Right renal cortex interstitium (tissue), 3 donors: Measurements from ENCODE around the gene LHFPL5. TPM values are rescaled to one million over a fixed set of nuclear protein-coding genes. Genes with fewer than 3 reads are reported as not detected.

Experiments used
- DNase-seq, 3 donors: peaks; one replicate each; pipeline ENCODE4 v3.0.0-alpha.2; 2013; ENCODE audit warnings: low read depth in 3 of 3, low spot score in 2 of 3
- polyA plus RNA-seq, 3 donors: library from polyadenylated mRNA; unstranded; fragments of 120-200 nt; gene quantifications; one replicate each; pipeline ENCODE4 v1.2.1, GENCODE V29; 2013; ENCODE audit not compliant: insufficient read length in 3 of 3

The LHFPL5 gene
- not detected for polyA plus RNA-seq

DNA sequence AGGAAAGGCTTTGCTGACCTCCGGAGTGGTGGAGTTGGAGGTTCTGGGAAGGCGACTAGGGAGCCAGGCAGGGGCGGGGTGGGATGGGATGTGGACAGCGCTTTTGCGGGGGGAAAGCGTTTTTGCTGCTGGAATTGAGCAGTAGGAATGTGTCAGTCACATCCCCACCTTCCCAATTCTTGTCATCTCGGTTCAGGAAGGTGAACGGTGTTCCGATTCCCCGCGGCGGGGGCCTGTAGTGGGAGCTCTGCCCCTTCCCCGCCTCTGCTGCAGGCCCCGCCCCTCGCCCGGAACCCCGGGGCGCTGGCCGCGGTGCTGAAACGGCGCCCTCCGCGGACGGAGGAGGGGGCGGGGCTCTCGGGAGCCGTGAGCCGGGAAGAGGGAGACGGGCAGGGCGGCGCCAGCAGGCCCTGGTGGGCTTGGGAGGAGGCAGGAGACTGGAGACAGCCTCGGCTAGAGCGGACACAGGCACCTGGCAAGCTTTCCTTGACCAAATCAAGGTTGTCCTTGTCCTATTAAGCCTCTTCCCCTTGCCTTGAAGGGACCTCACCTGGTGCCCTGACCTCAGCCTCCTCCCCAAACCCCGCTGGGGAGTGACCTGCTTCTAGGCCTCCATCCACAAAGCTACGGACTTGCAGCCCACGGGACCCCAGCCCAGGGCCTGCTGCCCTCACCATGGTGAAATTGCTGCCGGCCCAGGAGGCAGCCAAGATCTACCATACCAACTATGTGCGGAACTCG lies at the start of gene LHFPL5:
Gene LHFPL5, plus strand, starts transcription at position 357 of the 741 bp plus-strand sequence. Its CDS starts 319 bp downstream, at position 676.
- peak; percentile 18 to 51 (median 37) for DNase-seq

GRCh38 chr6:35757456-35758123 lies 47.6 kb upstream of the LHFPL5 start:
- DNase-seq = no peak

DNA sequence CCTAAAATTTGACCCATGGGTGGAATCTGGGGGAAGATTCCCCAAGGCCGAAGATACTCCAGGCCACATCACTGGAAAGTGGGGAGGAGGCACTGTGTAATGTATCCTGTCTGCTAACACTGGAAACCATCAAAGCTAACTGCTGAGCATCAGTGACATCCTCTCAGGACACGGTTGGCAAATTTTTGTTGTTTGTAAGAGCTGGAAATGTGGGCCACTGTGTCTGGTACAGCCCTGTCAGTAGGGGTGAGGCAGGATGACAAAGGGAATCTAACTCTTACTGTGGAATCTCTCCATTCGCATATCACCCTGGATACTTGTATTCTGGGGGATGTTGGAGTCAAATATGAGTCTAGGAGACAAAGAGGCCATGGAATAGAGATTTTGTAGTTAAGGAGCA lies 45.7 kb upstream of the LHFPL5 start:
- DNase-seq = no peak

DNA sequence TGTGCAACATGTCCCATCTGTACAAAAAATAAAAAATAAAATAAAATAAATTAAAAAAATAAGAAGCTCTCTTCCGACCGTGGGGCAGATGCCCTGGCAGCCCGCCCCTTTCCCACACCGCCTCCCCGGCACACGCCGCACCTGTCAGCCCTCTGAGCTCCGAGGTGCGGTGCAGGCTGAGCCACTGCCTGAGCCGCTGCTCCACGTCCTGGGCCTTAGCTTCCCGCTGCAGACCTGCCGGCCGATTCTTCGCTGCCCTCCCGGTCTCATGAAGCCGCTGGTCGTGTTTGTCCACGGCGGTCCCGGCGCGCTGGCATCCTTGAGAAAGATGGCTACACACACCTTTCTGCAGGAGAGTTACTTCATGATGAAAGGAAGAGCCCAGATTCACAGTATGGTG lies 39.4 kb upstream of the LHFPL5 start:
- no peak for DNase-seq

GRCh38 chr6:35769211-35769610 lies 35.9 kb upstream of the LHFPL5 start:
- DNase-seq = no peak

DNA sequence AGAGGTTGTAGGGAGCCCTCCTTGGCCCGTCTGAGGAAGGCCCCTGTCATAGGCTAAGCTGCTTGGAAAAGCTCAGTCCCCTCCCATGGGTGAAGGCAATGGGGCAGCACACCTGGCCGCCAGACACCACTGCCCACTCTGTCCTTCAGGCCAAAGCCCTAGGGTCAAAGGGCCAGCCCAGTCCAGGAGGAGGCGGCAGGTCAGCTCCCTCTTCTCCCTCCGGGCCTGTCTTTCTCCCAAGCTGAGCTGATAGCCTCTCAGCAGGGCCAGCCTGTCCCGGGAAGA lies 33.9 kb upstream of the LHFPL5 start:
- no peak for DNase-seq

- DNase-seq = no peak
Observed at GRCh38 chr6:35774116-35774794, 30.9 kb upstream of the LHFPL5 start.

DNA sequence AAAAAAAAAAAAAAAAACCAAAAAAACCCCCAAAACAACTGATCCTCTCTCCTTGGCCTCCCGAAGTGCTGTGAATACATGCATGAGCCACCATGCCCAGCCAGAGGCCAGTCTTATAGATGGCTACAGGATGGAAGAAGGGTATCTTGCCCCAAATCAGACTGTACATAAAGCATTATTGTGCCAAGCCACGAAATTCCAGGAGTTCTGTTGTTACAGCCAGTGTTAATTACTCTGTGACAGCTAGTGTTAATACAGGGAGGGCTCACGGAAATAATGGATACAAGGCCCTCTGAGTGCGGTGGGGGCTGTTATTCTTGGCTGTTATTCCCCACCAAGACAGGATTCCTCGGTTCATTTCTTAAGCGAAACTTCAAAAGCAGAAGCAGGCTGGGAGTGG lies 30.1 kb upstream of the LHFPL5 start:
- DNase-seq = no peak

DNA sequence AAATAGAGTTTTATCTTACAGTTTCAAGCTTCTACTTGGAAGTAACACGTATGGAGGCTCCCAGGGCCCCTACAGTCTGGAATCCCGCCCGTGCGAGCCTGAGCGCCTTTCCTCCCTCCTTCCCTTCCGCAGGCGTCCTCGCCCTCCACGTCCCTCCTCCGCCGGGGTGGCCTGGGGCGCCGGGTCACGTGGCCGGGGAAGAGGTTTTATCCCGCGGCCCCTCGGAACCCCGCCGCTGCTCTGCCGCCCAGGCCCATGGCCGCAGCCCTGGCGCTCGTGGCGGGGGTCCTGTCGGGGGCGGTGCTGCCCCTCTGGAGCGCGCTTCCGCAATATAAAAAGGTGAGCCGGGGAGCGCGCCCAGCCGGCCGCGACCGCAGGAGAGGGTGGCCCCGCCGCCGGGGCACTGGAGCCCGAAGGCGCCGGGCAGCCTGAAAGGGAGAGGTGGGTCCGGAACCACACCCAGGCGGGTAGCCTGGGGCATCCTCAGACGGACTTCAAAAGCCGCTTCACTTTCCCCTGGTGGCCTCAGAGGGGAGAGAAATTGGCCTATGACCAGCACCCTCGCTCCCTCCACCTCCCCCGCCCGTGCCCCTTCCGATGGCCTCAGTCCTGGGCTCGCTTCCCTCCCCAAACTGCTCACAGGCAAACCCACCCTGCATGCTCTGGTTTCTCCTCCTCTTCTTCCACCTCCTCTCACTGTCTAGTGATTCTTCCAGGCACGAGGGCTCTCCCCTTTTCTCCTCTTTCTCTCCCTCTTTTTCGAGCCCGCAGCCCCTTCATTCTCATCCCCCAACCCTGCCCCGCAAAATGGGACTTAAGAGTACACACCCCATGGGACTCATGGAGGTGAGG lies 28.6 kb upstream of the LHFPL5 start, which contains the start of gene CLPSL2:
Gene CLPSL2, plus strand, starts transcription at position 235 of the 852 bp plus-strand sequence. Its CDS starts 21 bp downstream, at position 256.
- no peak for DNase-seq

- DNase-seq = no peak
Observed at GRCh38 chr6:35777356-35778102, 27.6 kb upstream of the LHFPL5 start.

- DNase-seq = no peak
Observed at GRCh38 chr6:35778437-35778836, 26.7 kb upstream of the LHFPL5 start.

GRCh38 chr6:35780719-35781118 lies 24.4 kb upstream of the LHFPL5 start, which contains the start of gene CLPSL1:
CLPSL1 (plus strand) TSS chr6:35781019; CDS start chr6:35781111, 92 bp downstream.
- no peak for DNase-seq

- DNase-seq = no peak
Observed at GRCh38 chr6:35781290-35781689, 23.9 kb upstream of the LHFPL5 start.

DNA sequence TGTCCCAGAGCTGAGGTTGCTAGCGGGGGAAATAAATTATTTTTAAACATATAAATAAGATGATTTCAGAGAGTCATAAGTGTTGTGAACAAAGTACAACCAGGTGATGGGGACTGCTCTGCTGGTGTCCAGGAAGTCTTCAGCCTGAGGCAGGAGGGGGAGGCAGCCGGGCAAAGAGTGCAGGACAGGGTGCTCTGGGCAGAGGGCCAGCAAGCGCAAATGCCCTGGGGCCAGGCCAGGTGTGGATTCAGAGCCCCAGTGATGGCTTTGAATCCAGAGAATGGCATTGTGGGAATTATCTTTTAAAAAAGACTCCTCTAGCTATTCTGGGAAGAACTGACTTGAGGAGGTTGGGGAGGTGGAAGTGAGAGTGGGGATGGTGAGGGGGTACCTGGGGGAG lies 22.7 kb upstream of the LHFPL5 start:
- DNase-seq = no peak

DNA sequence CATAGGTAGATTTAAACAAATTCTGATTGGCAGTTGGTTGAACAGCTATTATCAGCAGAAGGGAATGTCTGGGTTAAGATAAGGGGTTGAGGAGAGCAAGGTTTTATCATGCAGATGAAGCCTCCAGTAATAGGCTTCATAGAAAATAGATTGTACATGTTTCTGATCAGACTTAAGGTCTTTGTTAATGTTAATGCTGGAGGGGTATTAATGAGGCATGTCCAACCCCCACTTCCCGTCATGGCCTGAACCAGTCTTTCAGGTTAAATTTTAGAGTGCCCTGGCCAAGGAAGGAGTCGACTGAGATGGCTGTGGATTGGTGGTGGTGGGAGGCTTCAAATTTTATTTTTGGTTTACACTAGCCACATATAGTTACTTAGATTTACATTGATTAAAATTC lies 21.0 kb upstream of the LHFPL5 start:
- DNase-seq = no peak

- DNase-seq = no peak
Observed at GRCh38 chr6:35786272-35786671, 18.9 kb upstream of the LHFPL5 start.

- no peak for DNase-seq
Observed at GRCh38 chr6:35786810-35787209, 18.3 kb upstream of the LHFPL5 start.

DNA sequence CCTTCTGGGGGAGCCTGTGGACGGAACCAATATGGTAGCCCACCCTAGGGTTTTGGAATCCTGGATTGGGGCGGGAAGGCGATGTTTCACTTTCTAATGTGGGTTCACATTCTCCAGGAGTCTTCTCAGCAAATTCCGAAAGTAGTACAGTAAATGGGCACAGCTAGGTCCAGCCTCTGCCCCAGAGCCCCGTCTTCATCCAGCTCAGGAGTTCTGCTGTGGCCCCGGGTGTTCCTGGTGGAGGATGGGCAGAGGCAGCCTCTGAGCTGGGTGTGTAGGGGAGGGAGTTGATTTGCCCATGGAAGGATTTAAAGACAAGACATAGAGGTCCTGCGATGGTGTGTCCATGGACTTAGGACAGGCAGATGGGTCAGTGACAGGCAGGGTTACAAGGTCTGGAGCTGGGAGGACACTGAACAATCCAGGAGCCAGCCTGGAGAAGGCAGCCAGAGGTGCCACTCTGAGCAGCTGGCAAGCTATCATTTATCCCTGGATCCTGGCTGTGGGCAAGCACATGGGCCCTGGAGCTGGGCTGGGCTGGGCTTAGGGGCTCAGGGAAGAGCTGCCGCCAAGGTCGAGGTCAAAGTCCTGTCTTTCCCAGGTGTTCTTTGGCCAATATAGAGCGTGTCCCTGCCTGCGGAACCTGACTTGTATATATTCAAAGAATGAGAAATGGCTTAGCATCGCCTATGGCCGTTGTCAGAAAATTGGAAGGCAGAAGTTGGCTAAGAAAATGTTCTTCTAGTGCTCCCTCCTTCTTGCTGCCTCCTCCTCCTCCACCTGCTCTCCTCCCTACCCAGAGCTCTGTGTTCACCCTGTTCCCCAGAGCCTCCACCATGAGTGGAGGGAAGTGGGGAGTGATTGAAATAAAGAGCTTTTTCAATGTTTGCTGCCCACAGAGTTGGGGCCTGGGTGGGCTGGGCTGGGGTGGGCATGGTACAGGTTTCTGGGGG lies 17.6 kb upstream of the LHFPL5 start:
- DNase-seq = no peak

DNA sequence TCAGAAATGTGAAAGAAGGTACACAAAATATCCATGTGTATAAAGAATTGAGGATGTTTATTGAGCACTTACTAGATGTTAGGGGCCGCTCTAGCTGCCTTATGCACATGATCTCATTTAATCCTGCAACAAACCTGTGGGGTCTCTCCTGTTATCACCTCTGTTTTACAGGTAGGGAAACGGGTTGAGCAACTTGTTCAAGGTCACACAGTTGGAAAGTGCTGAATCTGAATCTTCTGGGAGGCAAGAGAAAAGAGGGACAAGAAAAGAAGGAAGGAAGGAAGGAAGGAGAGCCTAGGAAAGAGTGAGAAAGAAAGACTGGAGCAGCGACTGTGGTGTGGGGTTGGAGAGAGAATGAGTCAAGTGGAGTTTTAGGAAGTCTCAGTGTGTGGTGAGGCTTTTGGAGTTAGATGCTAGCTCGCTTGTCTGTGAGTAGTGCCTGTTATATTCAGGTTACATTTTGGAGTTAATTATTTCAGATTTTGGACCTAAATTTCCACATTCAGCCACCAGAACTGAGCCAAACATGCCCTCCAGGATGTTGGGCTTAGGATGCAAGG lies 16.6 kb upstream of the LHFPL5 start:
- DNase-seq = no peak
